GOT3 (cell line): ENCODE data around the gene CAPS.

Source experiments
- DNase-seq: peaks from one replicate; lab custom pipeline; 2025; ENCODE audit warnings: mixed read lengths; lab: John Stamatoyannopoulos, UW

The CAPS gene

GRCh38 chr19:5908773-5909442 is 5.1 kb upstream of the CAPS start:
- DNase-seq: no peak

- no peak for DNase-seq
These were observed 3.5 kb upstream of the CAPS start for GRCh38 chr19:5910638-5910907.

GRCh38 chr19:5911366-5911765 is 2.7 kb upstream of the CAPS start:
- no peak for DNase-seq

- no peak for DNase-seq
These were observed 312 bp downstream of the CAPS start for GRCh38 chr19:5914358-5914774.

- DNase-seq: no peak
These were observed 1.1 kb downstream of the CAPS start for GRCh38 chr19:5914946-5915781.

- DNase-seq: no peak
These were observed 1.7 kb downstream of the CAPS start for GRCh38 chr19:5915782-5916165.

GRCh38 chr19:5916181-5916708 is 2.2 kb downstream of the CAPS start:
- no peak for DNase-seq

GRCh38 chr19:5917431-5918107 is 3.5 kb downstream of the CAPS start:
- no peak for DNase-seq

GRCh38 chr19:5918463-5919079 is 4.5 kb downstream of the CAPS start:
- no peak for DNase-seq

- DNase-seq: no peak
These were observed 7.6 kb downstream of the CAPS start for GRCh38 chr19:5921516-5922160.

- DNase-seq: no peak
These were observed 8.1 kb downstream of the CAPS start for GRCh38 chr19:5922161-5922545.

GRCh38 chr19:5923356-5923755 is 9.3 kb downstream of the CAPS start:
- DNase-seq: no peak

GRCh38 chr19:5925830-5926427 is 11.9 kb downstream of the CAPS start:
- no peak for DNase-seq

GRCh38 chr19:5926641-5927440 is 12.8 kb downstream of the CAPS start:
- peak; percentile 48 for DNase-seq

GRCh38 chr19:5927441-5927821 is 13.4 kb downstream of the CAPS start:
- DNase-seq: no peak

GRCh38 chr19:5929179-5929578 is 15.1 kb downstream of the CAPS start:
- no peak for DNase-seq

GRCh38 chr19:5929625-5930024 is 15.6 kb downstream of the CAPS start:
- no peak for DNase-seq

- DNase-seq: no peak
These were observed 17.2 kb downstream of the CAPS start for GRCh38 chr19:5931251-5931650.

- no peak for DNase-seq
These were observed 18.1 kb downstream of the CAPS start for GRCh38 chr19:5932146-5932545.

GRCh38 chr19:5932609-5933262 is 18.7 kb downstream of the CAPS start:
- DNase-seq: no peak
